Measurements from ENCODE around the gene SEMA4B.
"Not testable (repeated sequence)": the region's sequence is repeated elsewhere in the genome, so short reads cannot be mapped to it uniquely, and the experiment has no call there.

The SEMA4B gene

GRCh38 chr15:90265271-90266060 lies 64.3 kb downstream of the SEMA4B start, which contains the start of gene NGRN:
NGRN (plus strand) TSS chr15:90265672; CDS start chr15:90265713, 41 bp downstream.
- DNase-seq: peak; percentile 90

GRCh38 chr15:90266061-90266431 lies 64.9 kb downstream of the SEMA4B start:
- peak; percentile 47 for DNase-seq

- no peak for DNase-seq
Measured at GRCh38 chr15:90266485-90266884, 65.4 kb downstream of the SEMA4B start.

- no peak for DNase-seq
Measured at GRCh38 chr15:90268415-90268814, 67.3 kb downstream of the SEMA4B start.

GRCh38 chr15:90270502-90271150 lies 69.5 kb downstream of the SEMA4B start:
- DNase-seq: no peak

- no peak for DNase-seq
Measured at GRCh38 chr15:90271459-90272166, 70.5 kb downstream of the SEMA4B start.

- DNase-seq: not testable (repeated sequence)
Measured at GRCh38 chr15:90278467-90278866, 77.3 kb downstream of the SEMA4B start.

Measured in CD4-positive, alpha-beta T cell treated with Interferon gamma for 1 hour (primary cell).